WTC11 (cell line): Measurements from ENCODE around the gene ALS2CL. TPM values are rescaled to one million over a fixed set of nuclear protein-coding genes. Genes with fewer than 3 reads are reported as not detected.

Experiments
- ATAC-seq: fragments of 200-7000 bp; cut with Tn5 transposase; 2 replicates; pipeline ENCODE4 v1.10.0; 2021; ENCODE audit warnings: mild to moderate bottlenecking, moderate library complexity
- CTCF ChIA-PET: fragments of 300-600 bp; sonication (Branson Sonifier 250); formaldehyde crosslinking; loops from one replicate; lab custom pipeline; 2021; ENCODE audit warnings: antibody characterized with exemption; lab: Charles Lee
- POLR2A ChIA-PET: fragments of 350-600 bp; sonication (Branson Sonifier 250); formaldehyde crosslinking; loops from one replicate; lab custom pipeline; 2021; ENCODE audit warnings: antibody characterized with exemption; lab: Charles Lee
- DNase-seq: peaks from one replicate; pipeline ENCODE4 v3.0.0; 2021; ENCODE audit warnings: low spot score
- H3K27ac Mint-ChIP-seq: 2 replicates; pipeline ENCODE4 v1.8.0; 2021; ENCODE audit warnings: mixed read lengths
- H3K27me3 Mint-ChIP-seq: 2 replicates; pipeline ENCODE4 v1.8.0; 2021; ENCODE audit warnings: low read depth, mild to moderate bottlenecking, moderate library complexity, mixed read lengths
- H3K36me3 Mint-ChIP-seq: 2 replicates; pipeline ENCODE4 v1.8.0; 2021; ENCODE audit warnings: mixed read lengths
- H3K4me1 Mint-ChIP-seq: 2 replicates; pipeline ENCODE4 v1.8.0; 2022; ENCODE audit warnings: mixed read lengths
- H3K4me3 Mint-ChIP-seq: 2 replicates; pipeline ENCODE4 v1.8.0; 2021; ENCODE audit warnings: mild to moderate bottlenecking, moderate library complexity, mixed read lengths
- H3K9me3 Mint-ChIP-seq: 2 replicates; pipeline ENCODE4 v1.8.0; 2021; ENCODE audit warnings: mixed read lengths
- AFF4 ChIP-seq: sonication (generic); formaldehyde crosslinking; IDR thresholded peaks from 2 replicates; pipeline ENCODE4 v1.8.1; 2023; ENCODE audit warnings: mild to moderate bottlenecking, missing genetic modification reagents, borderline replicate concordance
- CBFB ChIP-seq: sonication (generic); formaldehyde crosslinking; IDR thresholded peaks from 2 replicates; pipeline ENCODE4 v1.8.1; 2022; ENCODE audit warnings: mild to moderate bottlenecking, low read depth, missing genetic modification reagents
- CREB1 ChIP-seq: sonication (generic); formaldehyde crosslinking; IDR thresholded peaks from 2 replicates; pipeline ENCODE4 v1.8.0; 2023; ENCODE audit warnings: mild to moderate bottlenecking, missing genetic modification reagents
- CTCF ChIP-seq: fragments of 200-600 bp; IDR thresholded peaks from 2 replicates; pipeline ENCODE4 v1.8.0; 2022; ENCODE audit warnings: antibody characterized with exemption
- FOXP1 ChIP-seq: sonication (generic); formaldehyde crosslinking; IDR thresholded peaks from 2 replicates; pipeline ENCODE4 v1.8.0; 2022; ENCODE audit warnings: missing genetic modification reagents, mild to moderate bottlenecking, moderate library complexity, borderline replicate concordance
- GABPB1 ChIP-seq: sonication (generic); formaldehyde crosslinking; IDR thresholded peaks from 2 replicates; pipeline ENCODE4 v1.8.1; 2023; ENCODE audit warnings: mild to moderate bottlenecking, missing genetic modification reagents
- GTF2I ChIP-seq: fragments of 250-450 bp; sonication (Bioruptor Pico); conservative IDR thresholded peaks from 2 replicates; pipeline ENCODE4 v1.4.0; 2021; ENCODE audit warnings: mild to moderate bottlenecking
- HMGA2 ChIP-seq: fragments of 250-450 bp; sonication (Bioruptor Pico); IDR thresholded peaks from 2 replicates; pipeline ENCODE4 v1.4.0; 2021; ENCODE audit warnings: mild to moderate bottlenecking, moderate library complexity
- JAZF1 ChIP-seq: fragments of 250-450 bp; sonication (Bioruptor Pico); IDR thresholded peaks from 2 replicates; pipeline ENCODE4 v1.9.0; 2021; ENCODE audit warnings: moderate library complexity, mild to moderate bottlenecking, inconsistent platforms
- KAT7 ChIP-seq: sonication (generic); formaldehyde crosslinking; IDR thresholded peaks from 2 replicates; pipeline ENCODE4 v1.8.1; 2023; ENCODE audit warnings: missing genetic modification reagents, mild to moderate bottlenecking, borderline replicate concordance
- MLX ChIP-seq: sonication (generic); formaldehyde crosslinking; IDR thresholded peaks from 2 replicates; pipeline ENCODE4 v1.8.1; 2023; ENCODE audit warnings: mild to moderate bottlenecking, missing genetic modification reagents, moderate library complexity
- MYBL2 ChIP-seq: sonication (generic); formaldehyde crosslinking; IDR thresholded peaks from 2 replicates; pipeline ENCODE4 v1.8.1; 2023; ENCODE audit warnings: mild to moderate bottlenecking, moderate library complexity, missing genetic modification reagents
- NFYB ChIP-seq: sonication (generic); formaldehyde crosslinking; conservative IDR thresholded peaks from 2 replicates; pipeline ENCODE4 v1.8.0; 2022; ENCODE audit warnings: low read depth, missing genetic modification reagents
- NR3C1 ChIP-seq: sonication (generic); formaldehyde crosslinking; conservative IDR thresholded peaks from 2 replicates; pipeline ENCODE4 v1.8.1; 2023; ENCODE audit warnings: low read depth, mild to moderate bottlenecking, missing genetic modification reagents
- RELA ChIP-seq: sonication (generic); formaldehyde crosslinking; IDR thresholded peaks from 2 replicates; pipeline ENCODE4 v1.8.1; 2022; ENCODE audit warnings: missing genetic modification reagents, mild to moderate bottlenecking, borderline replicate concordance
- SMAD4 ChIP-seq: sonication (generic); formaldehyde crosslinking; IDR thresholded peaks from 2 replicates; pipeline ENCODE4 v1.8.0; 2022; ENCODE audit warnings: mild to moderate bottlenecking, missing genetic modification reagents
- ZNF121 ChIP-seq: sonication (generic); formaldehyde crosslinking; IDR thresholded peaks from 2 replicates; pipeline ENCODE4 v1.8.0; 2023; ENCODE audit warnings: missing genetic modification reagents
- ZNF138 ChIP-seq: sonication (generic); formaldehyde crosslinking; conservative IDR thresholded peaks from 2 replicates; pipeline ENCODE4 v1.8.1; 2022; ENCODE audit warnings: mild to moderate bottlenecking, moderate library complexity, missing genetic modification reagents
- ZNF317 ChIP-seq: sonication (generic); formaldehyde crosslinking; IDR thresholded peaks from 2 replicates; pipeline ENCODE4 v1.8.1; 2023; ENCODE audit warnings: low read depth, mild to moderate bottlenecking, moderate library complexity, missing genetic modification reagents, borderline replicate concordance
- ZNF423 ChIP-seq: fragments of 250-450 bp; sonication (Bioruptor Pico); IDR thresholded peaks from 2 replicates; pipeline ENCODE4 v2.1.2; 2022; ENCODE audit warnings: mild to moderate bottlenecking, moderate library complexity
- ZNF671 ChIP-seq: fragments of 250-450 bp; sonication (Bioruptor Pico); IDR thresholded peaks from 2 replicates; pipeline ENCODE4 v1.8.0; 2021; ENCODE audit warnings: mild to moderate bottlenecking
- ZSCAN18 ChIP-seq: fragments of 250-450 bp; sonication (Bioruptor Pico); IDR thresholded peaks from 2 replicates; pipeline ENCODE4 v2.1.2; 2022; ENCODE audit warnings: mild to moderate bottlenecking, moderate library complexity
- total RNA-seq: library from RNA; stranded (reverse); gene quantifications from 3 replicates; pipeline ENCODE4 v1.2.3, GENCODE V29; 2021
- TF ChIP-seq, protein P1 (sequence below): fragments of 250-450 bp; sonication (Bioruptor Pico); IDR thresholded peaks from 2 replicates; pipeline ENCODE4 v1.9.0; 2021; ENCODE audit warnings: mild to moderate bottlenecking
- TF ChIP-seq, protein P2 (sequence below): fragments of 250-450 bp; sonication (Bioruptor Pico); IDR thresholded peaks from 2 replicates; pipeline ENCODE4 v1.9.0; 2021; ENCODE audit warnings: moderate library complexity, mild to moderate bottlenecking, inconsistent platforms, borderline replicate concordance

ALS2CL gene
- total RNA-seq, 1 experiment from 2014 or later = 12.6 TPM

DNA sequence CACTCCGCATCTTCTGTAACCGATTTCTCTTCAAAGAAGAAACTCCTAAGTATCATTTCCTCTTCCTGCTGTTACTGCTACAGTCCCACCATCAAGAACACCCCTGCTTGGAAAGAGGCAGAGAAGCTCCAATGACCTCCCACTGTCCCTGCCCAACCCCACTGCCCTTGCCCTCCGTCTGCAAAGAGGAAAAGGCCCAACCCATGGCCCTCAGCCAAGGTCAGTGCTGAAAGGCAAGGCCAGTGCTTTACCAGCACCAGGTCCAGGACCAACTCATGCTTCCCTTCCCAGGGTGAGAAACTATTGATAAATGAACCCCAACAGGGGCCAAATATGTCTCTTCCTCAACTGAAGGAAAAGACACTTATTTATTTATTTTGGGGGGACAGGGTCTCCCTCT, 58.6 kb downstream of the ALS2CL start:
- Mint-ChIP-seq H3K27ac (no peak overlapping the region), H3K27me3 (no peaks in the 10 kb centered on the region; the same call in 1 of the 2 replicates), H3K4me1 (peaks cover 14% of the 10 kb centered on the region), H3K4me3 (no peak overlapping the region), H3K36me3 (no peaks in the 10 kb centered on the region), H3K9me3 (peaks cover 20% of the 10 kb centered on the region)
- no peak for ATAC-seq
- ChIA-PET CTCF (no interaction called here), POLR2A (no interaction called here)
- DNase-seq = no peak
- TF ChIP-seq ZNF671 (CRISPR knock-in tag) (no peak), HMGA2 (no peak), KAT7 (no peak), FOXP1 (CRISPR knock-in tag) (no peak), JAZF1 (no peak), CTCF (no peak), MLX (CRISPR knock-in tag) (no peak), ZNF121 (CRISPR knock-in tag) (no peak), SMAD4 (no peak), NFYB (CRISPR knock-in tag) (no peak), CBFB (CRISPR knock-in tag) (no peak), GABPB1 (CRISPR knock-in tag) (no peak), NR3C1 (no peak), MYBL2 (no peak), AFF4 (CRISPR knock-in tag) (no peak), CREB1 (CRISPR knock-in tag) (no peak), RELA (CRISPR knock-in tag) (no peak), ZNF423 (no peak)
- TF ChIP-seq, protein P1, sequence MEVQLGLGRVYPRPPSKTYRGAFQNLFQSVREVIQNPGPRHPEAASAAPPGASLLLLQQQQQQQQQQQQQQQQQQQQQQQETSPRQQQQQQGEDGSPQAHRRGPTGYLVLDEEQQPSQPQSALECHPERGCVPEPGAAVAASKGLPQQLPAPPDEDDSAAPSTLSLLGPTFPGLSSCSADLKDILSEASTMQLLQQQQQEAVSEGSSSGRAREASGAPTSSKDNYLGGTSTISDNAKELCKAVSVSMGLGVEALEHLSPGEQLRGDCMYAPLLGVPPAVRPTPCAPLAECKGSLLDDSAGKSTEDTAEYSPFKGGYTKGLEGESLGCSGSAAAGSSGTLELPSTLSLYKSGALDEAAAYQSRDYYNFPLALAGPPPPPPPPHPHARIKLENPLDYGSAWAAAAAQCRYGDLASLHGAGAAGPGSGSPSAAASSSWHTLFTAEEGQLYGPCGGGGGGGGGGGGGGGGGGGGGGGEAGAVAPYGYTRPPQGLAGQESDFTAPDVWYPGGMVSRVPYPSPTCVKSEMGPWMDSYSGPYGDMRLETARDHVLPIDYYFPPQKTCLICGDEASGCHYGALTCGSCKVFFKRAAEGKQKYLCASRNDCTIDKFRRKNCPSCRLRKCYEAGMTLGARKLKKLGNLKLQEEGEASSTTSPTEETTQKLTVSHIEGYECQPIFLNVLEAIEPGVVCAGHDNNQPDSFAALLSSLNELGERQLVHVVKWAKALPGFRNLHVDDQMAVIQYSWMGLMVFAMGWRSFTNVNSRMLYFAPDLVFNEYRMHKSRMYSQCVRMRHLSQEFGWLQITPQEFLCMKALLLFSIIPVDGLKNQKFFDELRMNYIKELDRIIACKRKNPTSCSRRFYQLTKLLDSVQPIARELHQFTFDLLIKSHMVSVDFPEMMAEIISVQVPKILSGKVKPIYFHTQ (CRISPR knock-in tag) = no peak

- Mint-ChIP-seq H3K9me3 (peaks cover 3% of the 10 kb centered on the region), H3K27me3 (no peaks in the 10 kb centered on the region; the same call in 1 of the 2 replicates), H3K4me1 (peaks cover 32% of the 10 kb centered on the region), H3K36me3 (no peaks in the 10 kb centered on the region), H3K27ac (no peak overlapping the region; the same call in 1 of the 2 replicates), H3K4me3 (no peak overlapping the region)
- ChIA-PET POLR2A (no interaction called here), CTCF (interaction anchor here (0.7 to 4.8 kb wide), 7 partner anchors 33 to 183 kb away, joined by 3 to 70 read pairs (median 3); partner anchors contain the start of genes PRSS50 and RTP3)
- ATAC-seq (no peak), DNase-seq (no peak)
- TF ChIP-seq, protein P2, sequence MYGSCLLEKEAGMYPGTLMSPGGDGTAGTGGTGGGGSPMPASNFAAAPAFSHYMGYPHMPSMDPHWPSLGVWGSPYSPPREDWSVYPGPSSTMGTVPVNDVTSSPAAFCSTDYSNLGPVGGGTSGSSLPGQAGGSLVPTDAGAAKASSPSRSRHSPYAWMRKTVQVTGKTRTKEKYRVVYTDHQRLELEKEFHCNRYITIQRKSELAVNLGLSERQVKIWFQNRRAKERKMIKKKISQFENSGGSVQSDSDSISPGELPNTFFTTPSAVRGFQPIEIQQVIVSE (CRISPR knock-in tag) = no peak
- no peak for TF ChIP-seq ZNF317 (CRISPR knock-in tag)
- no peak for TF ChIP-seq JAZF1
- no peak for TF ChIP-seq GTF2I (CRISPR knock-in tag)
- TF ChIP-seq ZSCAN18 = no peak
- no peak for TF ChIP-seq NFYB (CRISPR knock-in tag)
- no peak for TF ChIP-seq ZNF138 (CRISPR knock-in tag)
Observed at GRCh38 chr3:46632792-46633191, 60.7 kb downstream of the ALS2CL start.
